Gastrocnemius medialis (tissue), 4 donors: ENCODE results near the gene RPE.

ENCODE experiments used
- POLR2A ChIP-seq, 2 donors: fragments of 450-650 bp; IDR thresholded peaks; one replicate each; pipeline ENCODE4 v1.6.1; 2017; ENCODE audit warnings: antibody characterized with exemption in 2 of 2, mild to moderate bottlenecking in 2 of 2, moderate library complexity in 2 of 2
- TF ChIP-seq, protein P1 (sequence below), 5 experiments: fragments of 450-650 bp in 3 of 5; fragments of 200-600 bp in 2 of 5; sonication (generic) in 2 of 5; IDR thresholded peaks in 4 of 5; conservative IDR thresholded peaks in 1 of 5; 1 replicate in 4 of 5; 2 replicates in 1 of 5; pipeline ENCODE4 v1.5.1; 2016 to 2019; ENCODE audit warnings: antibody characterized with exemption in 5 of 5, mild to moderate bottlenecking in 3 of 5, moderate library complexity in 3 of 5

DNA sequence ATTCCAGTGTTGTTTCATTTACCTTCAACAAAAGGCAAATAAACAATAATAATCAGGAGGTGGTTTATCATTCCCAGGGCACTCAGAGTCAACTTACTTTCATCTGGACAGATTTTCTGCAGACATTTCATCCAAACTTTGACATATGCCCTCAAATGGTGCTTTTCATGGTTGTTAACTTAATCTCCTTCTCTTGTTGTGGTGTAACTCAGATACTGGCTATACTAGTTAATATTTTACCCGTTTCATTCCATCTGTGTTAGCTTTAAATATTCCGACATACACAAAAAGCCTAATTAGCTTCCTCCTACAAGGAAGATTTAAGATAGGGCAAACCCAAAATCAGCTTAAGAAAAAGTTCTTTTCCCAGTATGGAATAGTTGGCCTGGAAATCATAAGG, 44.4 kb upstream of the RPE start:
- TF ChIP-seq POLR2A (IDR thresholded peaks at IDR 0.05) = no peak
- TF ChIP-seq, protein P1, sequence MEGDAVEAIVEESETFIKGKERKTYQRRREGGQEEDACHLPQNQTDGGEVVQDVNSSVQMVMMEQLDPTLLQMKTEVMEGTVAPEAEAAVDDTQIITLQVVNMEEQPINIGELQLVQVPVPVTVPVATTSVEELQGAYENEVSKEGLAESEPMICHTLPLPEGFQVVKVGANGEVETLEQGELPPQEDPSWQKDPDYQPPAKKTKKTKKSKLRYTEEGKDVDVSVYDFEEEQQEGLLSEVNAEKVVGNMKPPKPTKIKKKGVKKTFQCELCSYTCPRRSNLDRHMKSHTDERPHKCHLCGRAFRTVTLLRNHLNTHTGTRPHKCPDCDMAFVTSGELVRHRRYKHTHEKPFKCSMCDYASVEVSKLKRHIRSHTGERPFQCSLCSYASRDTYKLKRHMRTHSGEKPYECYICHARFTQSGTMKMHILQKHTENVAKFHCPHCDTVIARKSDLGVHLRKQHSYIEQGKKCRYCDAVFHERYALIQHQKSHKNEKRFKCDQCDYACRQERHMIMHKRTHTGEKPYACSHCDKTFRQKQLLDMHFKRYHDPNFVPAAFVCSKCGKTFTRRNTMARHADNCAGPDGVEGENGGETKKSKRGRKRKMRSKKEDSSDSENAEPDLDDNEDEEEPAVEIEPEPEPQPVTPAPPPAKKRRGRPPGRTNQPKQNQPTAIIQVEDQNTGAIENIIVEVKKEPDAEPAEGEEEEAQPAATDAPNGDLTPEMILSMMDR (IDR thresholded peaks at IDR 0.05 in 4 of 5, conservative IDR thresholded peaks at IDR 0.05 in 1 of 5) = no peak
